Posterior cingulate gyrus (tissue), 11 donors: ENCODE measurements around the gene BICRAL.
"Not testable (repeated sequence)": the region's sequence is repeated elsewhere in the genome, so short reads cannot be mapped to it uniquely, and the experiment has no call there.

ENCODE experiments used
- DNase-seq, 10 donors: peaks; one replicate each; pipeline versions ENCODE4 v3.0.0 to v3.0.0-alpha.2; 2020 to 2021; ENCODE audit warnings: mixed read lengths in 3 of 10
- intact Hi-C: fragments of 100-400 bp; cut with DNase I; formaldehyde crosslinking; loops from one replicate; pipeline ENCODE4 v1.15.1; 2023

Gene BICRAL, protein sequence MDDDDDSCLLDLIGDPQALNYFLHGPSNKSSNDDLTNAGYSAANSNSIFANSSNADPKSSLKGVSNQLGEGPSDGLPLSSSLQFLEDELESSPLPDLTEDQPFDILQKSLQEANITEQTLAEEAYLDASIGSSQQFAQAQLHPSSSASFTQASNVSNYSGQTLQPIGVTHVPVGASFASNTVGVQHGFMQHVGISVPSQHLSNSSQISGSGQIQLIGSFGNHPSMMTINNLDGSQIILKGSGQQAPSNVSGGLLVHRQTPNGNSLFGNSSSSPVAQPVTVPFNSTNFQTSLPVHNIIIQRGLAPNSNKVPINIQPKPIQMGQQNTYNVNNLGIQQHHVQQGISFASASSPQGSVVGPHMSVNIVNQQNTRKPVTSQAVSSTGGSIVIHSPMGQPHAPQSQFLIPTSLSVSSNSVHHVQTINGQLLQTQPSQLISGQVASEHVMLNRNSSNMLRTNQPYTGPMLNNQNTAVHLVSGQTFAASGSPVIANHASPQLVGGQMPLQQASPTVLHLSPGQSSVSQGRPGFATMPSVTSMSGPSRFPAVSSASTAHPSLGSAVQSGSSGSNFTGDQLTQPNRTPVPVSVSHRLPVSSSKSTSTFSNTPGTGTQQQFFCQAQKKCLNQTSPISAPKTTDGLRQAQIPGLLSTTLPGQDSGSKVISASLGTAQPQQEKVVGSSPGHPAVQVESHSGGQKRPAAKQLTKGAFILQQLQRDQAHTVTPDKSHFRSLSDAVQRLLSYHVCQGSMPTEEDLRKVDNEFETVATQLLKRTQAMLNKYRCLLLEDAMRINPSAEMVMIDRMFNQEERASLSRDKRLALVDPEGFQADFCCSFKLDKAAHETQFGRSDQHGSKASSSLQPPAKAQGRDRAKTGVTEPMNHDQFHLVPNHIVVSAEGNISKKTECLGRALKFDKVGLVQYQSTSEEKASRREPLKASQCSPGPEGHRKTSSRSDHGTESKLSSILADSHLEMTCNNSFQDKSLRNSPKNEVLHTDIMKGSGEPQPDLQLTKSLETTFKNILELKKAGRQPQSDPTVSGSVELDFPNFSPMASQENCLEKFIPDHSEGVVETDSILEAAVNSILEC

DNA sequence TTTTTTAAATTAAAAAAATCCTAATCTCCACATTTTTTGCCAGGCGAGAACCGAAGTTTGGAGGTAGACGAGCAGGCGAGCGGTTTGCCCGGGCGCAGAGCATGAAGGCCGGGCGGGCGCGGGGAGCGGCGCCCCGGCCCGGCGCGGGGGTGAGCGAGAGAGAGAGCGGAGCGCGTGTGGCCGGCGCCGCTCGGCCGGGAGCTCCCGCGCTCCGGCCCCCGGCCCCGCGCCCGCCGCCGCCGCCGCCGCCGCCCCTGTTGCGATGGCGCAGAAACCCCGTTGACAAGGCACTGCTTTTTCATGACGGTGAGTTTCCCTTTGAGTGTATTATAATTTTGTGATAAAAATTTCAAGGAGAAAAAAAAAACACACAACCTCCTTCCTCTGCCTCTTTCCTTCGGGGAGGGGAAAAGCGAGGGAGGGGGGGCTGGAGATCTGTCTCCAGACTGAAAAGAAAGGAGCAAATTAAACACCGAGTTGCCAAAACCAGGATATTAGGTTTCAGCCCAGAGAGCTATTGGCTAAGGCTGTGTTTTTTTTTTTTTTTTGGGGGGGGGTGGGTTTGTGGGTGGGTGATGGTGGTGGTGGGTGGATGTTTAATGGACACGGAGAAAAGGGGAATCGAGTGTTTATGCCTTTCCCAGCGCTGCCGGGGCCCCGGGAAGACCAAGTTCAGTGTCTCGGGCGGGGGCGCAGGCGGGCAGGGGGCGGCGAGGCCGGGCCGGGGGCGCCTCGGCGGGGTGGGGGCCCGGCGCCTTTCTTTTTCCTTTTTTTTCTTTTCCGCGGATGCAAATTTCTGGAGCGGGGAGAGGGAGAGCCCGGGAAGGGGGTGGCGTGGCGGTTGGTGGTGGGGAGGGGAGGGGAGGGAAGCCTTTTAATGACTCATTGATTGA, at the start of gene BICRAL:
Gene BICRAL (plus strand): TSS at position 257 of the 893 bp plus-strand sequence. CDS start 39,971 bp downstream, outside the sequence.
- intact Hi-C loops: loop anchor here (10.0 kb wide), 2 partner anchors 57 to 113 kb away; partner anchors contain the start of gene PRPH2
- peak in 6 of 10 donors; percentile 15 to 84 (median 30) for DNase-seq

DNA sequence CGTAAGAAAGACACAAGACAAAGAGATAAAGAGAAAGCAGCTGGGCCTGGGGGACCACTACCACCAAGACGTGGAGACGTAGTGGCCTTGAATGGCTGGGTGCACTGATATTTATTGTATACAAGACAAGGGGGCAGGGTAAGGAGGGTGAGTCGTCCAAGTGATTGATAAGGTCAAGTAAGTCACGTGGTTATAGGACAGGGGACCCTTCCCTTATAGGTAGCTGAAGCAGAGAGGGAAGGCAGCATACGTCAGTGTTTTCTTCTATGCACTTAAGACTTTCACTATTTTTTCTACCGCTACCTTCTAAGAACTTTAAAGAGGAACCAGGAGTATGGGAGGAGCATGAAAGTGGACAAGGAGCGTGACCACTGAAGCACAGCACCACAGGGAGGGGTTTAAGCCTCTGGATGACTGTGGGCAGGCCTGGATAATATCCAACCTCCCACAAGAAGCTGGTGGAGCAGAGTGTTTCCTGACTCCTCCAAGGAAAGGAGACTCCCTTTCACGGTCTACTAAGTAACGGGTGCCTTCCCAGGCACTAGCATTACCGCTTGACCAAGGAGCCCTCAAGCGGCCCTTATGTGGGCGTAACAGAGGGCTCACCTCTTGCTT, 47.9 kb upstream of the BICRAL start:
- intact Hi-C loops: not testable (repeated sequence)
- DNase-seq: peak in 1 of 10 donors; percentile 60

DNA sequence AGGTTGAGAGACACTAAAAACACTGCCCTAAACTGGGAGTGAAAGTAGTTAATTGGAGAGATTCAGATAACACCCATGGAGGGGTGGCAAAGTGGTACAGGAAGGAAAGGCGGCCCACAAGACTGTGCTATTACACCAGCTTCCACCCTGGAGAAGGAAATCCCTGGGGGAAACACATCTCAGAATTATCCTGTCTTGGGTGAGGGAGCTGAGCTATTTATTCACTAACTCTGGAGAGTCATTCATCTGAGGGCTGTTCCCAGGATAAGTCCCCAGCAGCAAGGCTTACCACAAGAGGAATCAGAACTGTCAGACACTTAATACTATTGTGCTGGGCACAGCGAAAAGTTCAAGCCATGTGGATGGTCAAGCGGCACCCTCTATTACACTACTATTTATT, 45.9 kb upstream of the BICRAL start:
- intact Hi-C loops: no loop called here
- DNase-seq: peak in 1 of 10 donors; percentile 5

DNA sequence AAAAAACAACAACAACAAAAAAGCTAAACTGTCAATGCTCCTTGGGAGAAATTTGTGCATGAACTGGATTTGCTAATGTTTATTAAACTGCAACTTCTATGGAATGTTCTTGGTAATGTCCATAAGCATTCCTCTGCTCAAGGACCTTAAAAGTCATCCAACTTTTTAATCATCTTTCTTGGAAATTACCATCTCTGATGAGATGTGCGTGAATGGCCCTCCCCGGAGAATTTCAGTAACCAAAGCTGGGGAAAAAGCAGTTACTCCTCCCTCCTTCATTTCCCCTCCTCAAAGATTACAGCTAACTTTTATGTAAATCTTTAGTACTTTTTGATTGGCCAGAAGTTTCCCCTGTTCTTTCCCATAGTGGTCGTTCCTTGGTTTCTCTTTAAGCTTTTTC, 41.1 kb upstream of the BICRAL start:
- intact Hi-C loops: no loop called here

DNA sequence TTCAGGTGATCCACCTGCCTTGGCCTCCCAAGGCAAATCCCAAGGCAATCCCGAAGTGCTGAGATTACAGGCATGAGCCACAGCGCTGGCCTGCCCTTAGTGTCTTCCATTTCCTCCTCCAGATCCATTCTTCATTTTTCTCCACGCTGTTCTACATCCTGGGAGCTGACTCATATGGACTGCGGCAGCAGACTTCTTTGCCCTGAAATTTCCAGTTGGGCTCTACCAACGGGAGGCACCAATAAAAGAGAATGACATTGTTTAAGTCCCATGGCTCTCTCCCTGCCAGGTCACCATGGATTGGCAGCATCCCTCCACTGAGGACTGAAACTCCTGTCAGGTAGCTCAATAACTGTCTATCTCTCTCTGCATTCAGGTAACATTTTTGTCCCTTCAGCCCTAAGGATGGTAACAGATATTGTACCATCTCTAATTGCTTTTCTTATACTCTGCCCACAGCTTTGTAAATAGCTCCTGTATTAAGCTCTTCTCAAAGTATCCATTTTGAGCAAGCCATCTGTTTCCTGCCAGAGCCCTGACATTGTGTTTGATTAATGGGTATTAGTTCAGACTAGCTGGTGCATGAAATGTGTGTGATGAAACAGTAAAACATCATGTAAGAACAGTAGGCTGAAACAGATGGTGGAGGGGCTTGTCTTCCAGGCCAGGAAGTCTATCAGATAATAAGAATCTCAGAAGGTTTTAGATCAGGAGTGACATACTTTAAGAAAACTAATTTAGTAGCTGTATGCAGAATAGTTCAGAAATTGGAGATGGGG, 39.5 kb upstream of the BICRAL start:
- DNase-seq: peak in 1 of 10 donors; percentile 41
- intact Hi-C loops: no loop called here

More for the DNA sequence above, 41.1 kb upstream of the BICRAL start:
- no peak for DNase-seq

DNA sequence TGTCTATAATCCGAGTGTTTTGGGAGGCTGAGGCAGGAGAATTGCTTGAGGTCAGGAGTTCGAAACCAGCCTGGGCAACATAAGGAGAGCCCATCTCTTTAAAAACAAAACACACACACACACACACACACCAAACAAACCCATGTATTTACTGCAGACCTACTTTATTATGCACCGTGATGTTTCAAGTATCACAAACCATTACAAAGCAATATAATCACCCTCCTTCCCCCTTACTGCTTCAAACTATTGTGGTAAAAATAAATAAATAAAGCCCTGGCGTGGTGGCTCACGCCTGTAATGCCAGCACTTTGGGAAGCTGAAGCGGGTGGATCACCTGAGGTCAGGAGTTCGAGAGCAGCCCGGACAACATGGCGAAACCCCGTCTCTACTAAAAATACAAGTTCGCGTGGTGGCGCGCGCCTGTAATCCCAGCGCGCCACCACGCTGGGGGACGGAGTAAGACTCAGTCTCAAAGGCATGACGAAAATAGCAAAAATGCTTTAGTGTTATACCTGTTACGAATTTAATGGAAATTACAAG, 37.4 kb upstream of the BICRAL start:
- intact Hi-C loops: loop anchor here (2.0 kb wide), 1 partner anchor 18 kb away; no protein-coding TSS in a partner anchor
- DNase-seq: peak in 1 of 10 donors; percentile 43

DNA sequence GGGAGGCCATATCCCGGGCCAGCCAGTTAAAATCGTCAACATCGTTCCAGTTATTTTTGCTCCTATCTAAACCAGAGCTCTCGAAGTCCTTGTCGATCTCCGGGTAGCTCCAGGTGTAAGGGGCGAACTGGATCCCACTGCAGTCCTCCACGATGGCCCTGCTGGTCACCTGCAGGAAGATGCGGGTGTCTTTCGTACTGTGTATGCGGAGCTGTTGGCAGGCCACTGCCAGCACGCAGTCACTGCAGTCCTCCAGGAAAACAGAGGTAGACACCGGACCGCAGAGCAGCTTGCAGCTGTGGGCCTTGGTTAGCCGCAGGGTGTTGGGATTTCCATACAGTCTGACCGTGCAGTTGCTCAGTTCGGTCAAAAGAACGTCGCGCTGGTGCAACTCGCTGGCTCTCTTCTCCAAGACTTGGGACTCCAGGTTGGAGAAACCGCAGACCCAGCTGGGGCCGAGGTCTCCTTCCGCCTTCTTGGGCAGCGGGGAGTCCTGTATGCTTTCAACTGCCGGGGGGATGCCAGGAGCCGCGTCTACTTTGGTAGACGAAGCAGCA, 36.7 kb upstream of the BICRAL start:
- intact Hi-C loops: loop anchor here (2.0 to 5.0 kb wide), 2 partner anchors 18 to 132 kb away; partner anchors contain the start of gene RPL7L1
- DNase-seq: peak in 8 of 10 donors; percentile 11 to 86 (median 25)

DNA sequence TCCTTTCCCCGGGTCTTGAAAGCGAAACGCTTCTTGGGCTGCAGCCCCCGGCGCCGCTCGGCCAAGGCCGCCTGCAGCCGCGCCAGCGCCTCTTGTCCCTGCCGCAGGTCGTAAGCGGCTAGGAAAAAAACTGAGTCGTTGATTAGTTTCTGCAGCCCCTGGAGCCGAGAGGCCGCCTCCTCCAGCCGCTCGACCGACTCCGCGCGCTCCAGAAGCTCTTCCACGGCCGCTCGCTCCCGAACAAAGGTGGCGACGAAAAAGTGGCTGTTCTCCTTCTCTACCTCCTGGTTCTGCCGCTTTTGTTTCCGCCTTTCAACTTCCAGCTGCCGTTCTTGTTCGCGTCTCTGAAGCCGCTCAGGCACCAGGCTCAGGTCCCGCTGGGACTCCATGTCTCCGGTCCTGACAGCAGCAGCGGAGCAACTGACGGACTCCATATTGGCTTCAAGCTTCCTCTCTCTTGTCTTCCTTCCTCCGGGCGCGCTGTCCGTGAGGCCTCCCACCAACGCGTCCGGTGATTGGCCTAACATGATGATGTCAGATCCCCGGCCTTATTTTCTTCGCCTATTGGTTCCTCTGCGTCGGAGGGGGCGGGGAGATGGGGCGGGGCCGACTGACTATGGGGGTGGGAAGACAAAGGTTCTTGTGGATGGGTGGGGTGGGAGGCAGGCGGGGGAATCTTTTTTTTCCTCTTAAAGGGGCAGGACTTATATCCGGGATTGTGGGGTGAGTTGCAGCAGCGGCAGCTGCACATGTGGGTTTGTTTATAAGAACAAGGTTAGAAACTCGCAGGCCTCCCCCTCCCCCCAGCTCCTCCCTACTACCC, 36.0 kb upstream of the BICRAL start, which contains the start of gene TBCC:
Gene TBCC (minus strand): TSS at position 464 of the 823 bp plus-strand sequence. CDS start 30 bp downstream, at position 434.
- peak; percentile 93 to 99 (median 96) for DNase-seq
- intact Hi-C loops: loop anchor here (1.0 to 5.0 kb wide), 3 partner anchors 19 to 131 kb away; partner anchors contain the start of gene RPL7L1

DNA sequence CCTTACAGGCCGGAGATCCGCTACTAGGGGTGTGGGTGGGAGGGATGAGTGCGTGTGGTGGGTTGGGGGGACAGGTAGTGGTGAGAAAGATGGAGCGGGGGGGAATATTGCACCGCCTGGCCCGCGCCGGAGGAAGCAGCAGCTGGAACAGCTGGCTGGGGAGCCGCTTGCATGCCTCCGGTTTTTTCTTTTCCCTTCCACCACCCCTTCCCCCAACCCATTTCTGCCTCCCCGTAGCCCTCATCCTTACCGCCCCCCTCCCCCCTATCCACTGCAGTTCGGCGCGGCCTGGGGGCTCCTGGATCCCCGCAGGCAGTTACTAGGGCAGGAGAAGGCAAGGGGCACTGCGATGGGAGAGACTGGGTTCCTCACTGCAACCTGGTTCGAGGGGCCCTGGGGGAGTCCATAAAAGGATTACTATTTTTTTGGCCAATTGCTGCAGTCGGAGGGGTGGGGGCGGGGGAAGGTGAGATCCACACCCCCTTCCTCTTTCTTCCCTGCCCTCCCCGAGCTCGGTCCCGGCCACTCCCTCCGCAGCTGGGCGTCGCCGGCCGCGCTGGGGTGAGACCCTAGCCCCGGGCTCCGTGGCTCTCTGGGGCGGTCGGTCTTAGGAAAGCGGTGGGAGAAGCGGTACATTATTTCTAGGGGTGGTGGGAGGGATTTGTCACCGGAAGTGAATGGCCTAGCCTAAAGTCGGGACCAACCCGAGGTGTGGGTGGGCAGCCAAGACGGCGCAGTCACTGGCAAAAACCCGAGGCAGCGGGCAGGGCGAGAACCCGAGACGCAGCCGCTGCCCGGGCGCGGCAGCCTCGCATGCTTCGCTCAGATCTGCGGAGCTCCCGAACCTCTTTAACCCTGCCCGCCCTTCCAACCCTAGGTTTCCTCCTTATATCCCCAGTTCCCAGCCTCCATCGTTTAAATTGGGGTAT, 35.1 kb upstream of the BICRAL start:
- DNase-seq: peak; percentile 59 to 96 (median 82)
- intact Hi-C loops: loop anchor here (1.0 to 5.0 kb wide), 2 partner anchors 37 to 131 kb away; partner anchors contain the start of gene RPL7L1

DNA sequence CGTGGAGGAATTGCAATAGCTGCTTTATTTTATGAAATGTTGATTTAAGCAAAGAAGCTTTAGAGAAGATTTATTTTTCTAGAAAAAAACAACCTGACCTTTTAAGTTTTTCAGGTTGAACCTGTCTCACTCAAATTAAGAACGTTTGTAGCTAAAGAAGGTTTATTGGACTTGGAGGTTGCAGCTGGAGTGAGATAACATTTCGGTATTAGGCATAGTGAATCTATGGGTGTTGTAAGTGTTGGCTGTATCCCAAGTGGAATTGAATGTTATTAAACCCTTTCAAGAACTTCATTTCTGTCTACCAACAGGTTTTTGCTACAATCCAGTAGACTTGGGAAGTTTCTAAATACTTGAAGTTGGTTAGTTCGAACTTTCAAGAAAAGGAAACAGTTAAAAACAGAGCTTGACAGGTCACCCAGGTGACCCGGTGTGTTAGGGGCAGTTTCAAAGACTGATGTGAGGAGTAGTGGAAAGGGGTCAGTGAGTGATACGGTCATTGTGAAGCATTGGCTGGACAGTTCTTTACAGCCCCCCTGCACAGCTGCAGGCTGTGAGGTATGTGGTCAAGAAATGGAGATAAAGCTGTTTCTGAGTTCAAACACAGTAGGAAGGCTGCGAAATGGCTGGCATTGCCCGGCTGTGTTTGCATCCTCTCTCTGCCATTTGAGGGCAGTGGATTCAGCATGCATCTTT, 33.5 kb upstream of the BICRAL start:
- intact Hi-C loops: loop anchor here (5.0 kb wide), 1 partner anchor 129 kb away; the partner anchor contains the start of gene RPL7L1
- DNase-seq: peak in 3 of 10 donors; percentile 12 to 62 (median 13)

DNA sequence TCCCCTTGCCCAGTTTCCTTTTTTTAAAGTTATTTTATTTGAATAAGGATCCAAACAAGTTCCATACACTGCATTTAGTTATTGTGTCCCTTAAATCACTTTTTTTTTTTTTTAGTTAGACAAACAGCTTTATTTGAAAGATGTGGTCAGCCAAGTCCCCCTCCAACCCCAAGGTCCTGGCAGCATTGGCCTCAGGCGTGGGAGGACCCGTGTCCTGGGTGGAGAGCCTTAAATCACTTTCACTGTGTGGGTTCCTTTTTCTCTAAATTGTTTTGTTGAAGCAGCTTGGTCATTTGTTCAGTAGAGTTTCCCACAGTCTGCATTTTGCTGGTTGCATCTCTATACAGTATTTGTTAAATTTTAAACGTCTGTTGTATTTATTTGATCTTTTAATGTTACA, 30.8 kb upstream of the BICRAL start:
- peak in 1 of 10 donors; percentile 54 for DNase-seq
- intact Hi-C loops: no loop called here

DNA sequence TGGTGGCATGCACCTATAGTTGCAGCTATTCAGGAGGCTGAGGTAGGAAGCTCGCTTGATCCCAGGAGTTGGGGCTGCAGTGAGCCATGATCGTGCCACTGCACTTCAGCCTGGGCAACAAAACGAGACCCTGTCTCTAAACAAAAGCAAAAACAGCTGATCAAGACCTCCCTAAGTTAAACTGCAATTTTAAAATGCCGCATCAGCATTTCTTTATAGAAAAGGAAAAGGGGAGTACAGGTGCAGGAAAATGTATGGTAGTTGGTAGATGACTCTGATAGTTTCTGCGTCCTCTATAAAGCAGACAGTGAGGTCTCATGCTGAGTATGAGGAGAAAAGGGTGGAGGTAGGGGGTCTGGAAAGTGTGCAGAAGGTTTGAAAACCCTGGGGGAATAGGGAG, 27.1 kb upstream of the BICRAL start:
- no peak for DNase-seq
- intact Hi-C loops: no loop called here

DNA sequence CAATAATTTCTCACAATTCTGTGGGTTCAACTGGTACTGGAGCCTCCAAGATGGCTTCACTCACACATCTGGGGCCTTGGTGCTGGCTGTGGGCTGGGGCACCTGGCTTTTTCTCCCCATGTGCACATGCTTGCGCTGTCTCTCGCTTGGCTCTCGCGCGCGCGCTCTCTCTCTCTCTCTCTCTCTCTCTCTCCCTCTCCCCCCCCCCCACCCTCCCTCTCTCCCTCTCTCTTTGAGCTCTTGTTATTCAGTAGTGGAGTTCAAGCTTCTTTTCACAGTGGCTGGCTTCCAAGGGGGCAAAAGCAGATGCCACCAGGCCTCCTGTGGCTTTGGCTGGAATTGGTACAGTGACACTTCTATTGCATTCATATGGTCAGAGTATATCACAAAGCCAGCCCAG, 25.1 kb upstream of the BICRAL start:
- peak in 2 of 10 donors; percentile 21 to 87 for DNase-seq
- intact Hi-C loops: no loop called here

DNA sequence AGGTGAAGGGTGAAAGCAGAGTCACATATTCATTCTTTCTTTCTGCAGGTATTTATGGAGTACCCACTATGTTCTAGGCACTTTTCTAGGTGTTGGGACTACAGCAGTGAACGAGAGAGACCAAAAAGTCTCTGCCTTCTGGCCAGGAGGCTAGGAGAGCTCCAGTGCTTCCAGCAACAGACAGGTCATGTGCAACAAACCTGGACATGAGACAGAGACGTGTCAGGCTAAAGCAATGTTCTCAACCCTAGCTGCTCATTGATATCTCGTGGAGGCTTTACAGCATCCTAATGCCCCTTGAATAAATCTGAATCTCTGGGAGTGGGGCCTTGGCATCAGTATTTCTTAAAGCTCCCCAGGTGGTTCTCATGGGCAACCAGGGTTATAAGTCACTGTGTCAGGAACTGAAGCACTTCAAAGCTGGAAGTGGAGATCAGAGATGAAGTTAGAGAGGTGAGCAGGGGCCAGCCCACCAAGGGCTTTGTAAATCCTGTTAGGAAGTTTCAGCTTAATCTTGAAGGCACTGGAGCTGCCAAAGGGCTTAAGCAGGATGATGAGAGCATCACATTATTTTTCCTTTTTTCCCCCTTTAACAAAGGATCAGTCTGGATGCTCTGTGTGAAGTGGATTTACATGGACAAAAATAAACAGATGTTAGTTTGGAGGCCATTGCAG, 23.0 kb upstream of the BICRAL start:
- no peak for DNase-seq
- intact Hi-C loops: no loop called here
